IMR-90 (cell line): ENCODE measurements around the gene TUBB6. TPM values are rescaled to one million over a fixed set of nuclear protein-coding genes. Genes with fewer than 3 reads are reported as not detected.

Experiments used
- ATAC-seq: fragments of 200-7000 bp; cut with Tn5 transposase; 2 replicates; pipeline ENCODE4 v1.9.1; 2020; ENCODE audit warnings: low read depth, mild to moderate bottlenecking, moderate library complexity
- BruUV-seq: library from RNA; stranded (reverse); fragments of 400-500 nt; replicated peaks from 2 replicates; lab custom pipeline; 2021; lab: Mats Ljungman, UMichigan
- CTCF ChIA-PET: fragments of 300-600 bp; formaldehyde crosslinking; extraction: SDS; loops from one replicate; lab custom pipeline; 2021; ENCODE audit warnings: antibody characterized with exemption; lab: Yijun Ruan, JAX
- POLR2A ChIA-PET: fragments of 300-600 bp; sonication (Branson Sonifier 250); formaldehyde crosslinking; loops from one replicate; lab custom pipeline; 2022; ENCODE audit warnings: antibody characterized with exemption; ENCODE audit not compliant: unreplicated experiment; lab: Charles Lee
- DNase-seq: peaks from one replicate; pipeline ENCODE4 v3.0.0; 2013
- H2AFZ ChIP-seq: replicated peaks from 2 replicates; pipeline ENCODE3; 2013; ENCODE audit warnings: low read length, mild to moderate bottlenecking; ENCODE audit not compliant: poor library complexity
- H2AK5ac ChIP-seq: 2 replicates; pipeline ENCODE4 v1.6.1; 2013; ENCODE audit warnings: low read depth, low read length, inconsistent platforms
- H2AK9ac ChIP-seq: replicated peaks from 2 replicates; pipeline ENCODE3; 2013; ENCODE audit warnings: mild to moderate bottlenecking, low read depth, low read length, moderate library complexity; ENCODE audit not compliant: poor library complexity
- H2BK120ac ChIP-seq: 2 replicates; pipeline ENCODE4 v1.6.1; 2013; ENCODE audit warnings: low read depth, low read length, inconsistent platforms
- H2BK15ac ChIP-seq: 3 replicates; pipeline ENCODE4 v1.6.1; 2013; ENCODE audit warnings: low read depth, low read length, inconsistent platforms
- H2BK20ac ChIP-seq: 2 replicates; pipeline ENCODE4 v1.6.1; 2013; ENCODE audit warnings: low read depth, mild to moderate bottlenecking, inconsistent platforms, low read length, moderate library complexity
- H2BK5ac ChIP-seq: 2 replicates; pipeline ENCODE4 v1.6.1; 2013; ENCODE audit warnings: mild to moderate bottlenecking, low read depth, low read length, inconsistent platforms; ENCODE audit not compliant: poor library complexity, severe bottlenecking
- H3K14ac ChIP-seq: replicated peaks from 2 replicates; pipeline ENCODE4 v1.6.1; 2013; ENCODE audit warnings: low read depth, low read length, inconsistent platforms
- H3K18ac ChIP-seq: 2 replicates; pipeline ENCODE4 v1.6.1; 2013; ENCODE audit warnings: low read depth, low read length, control low read depth
- H3K23ac ChIP-seq: 2 replicates; pipeline ENCODE4 v1.6.1; 2013; ENCODE audit warnings: low read depth, low read length, inconsistent platforms
- H3K27ac ChIP-seq: 2 replicates; pipeline ENCODE4 v1.5.1; 2013; ENCODE audit warnings: mild to moderate bottlenecking, control low read depth, low read length; ENCODE audit not compliant: insufficient read depth
- H3K27me3 ChIP-seq: 2 replicates; pipeline ENCODE4 v1.6.1; 2013; ENCODE audit warnings: low read length; ENCODE audit not compliant: control insufficient read depth, insufficient read depth
- H3K36me3 ChIP-seq: 2 replicates; pipeline ENCODE4 v1.6.1; 2013; ENCODE audit warnings: low read length, mixed read lengths; ENCODE audit not compliant: control insufficient read depth, insufficient read depth
- H3K4ac ChIP-seq: 2 replicates; pipeline ENCODE4 v1.6.1; 2013; ENCODE audit warnings: low read depth, low read length, inconsistent platforms
- H3K4me1 ChIP-seq: 2 replicates; pipeline ENCODE4 v1.6.1; 2013; ENCODE audit warnings: low read length, mixed read lengths; ENCODE audit not compliant: control insufficient read depth, insufficient read depth
- H3K4me2 ChIP-seq: 2 replicates; pipeline ENCODE4 v1.6.1; 2013; ENCODE audit warnings: low read depth, mild to moderate bottlenecking, control low read depth, low read length, moderate library complexity
- H3K4me3 ChIP-seq: 2 replicates; pipeline ENCODE4 v1.5.1; 2013; ENCODE audit warnings: low read depth, mild to moderate bottlenecking, control low read depth, low read length, moderate library complexity; ENCODE audit not compliant: insufficient read depth
- H3K56ac ChIP-seq: 2 replicates; pipeline ENCODE4 v1.6.1; 2013; ENCODE audit warnings: low read length, inconsistent platforms; ENCODE audit not compliant: insufficient read depth; ENCODE audit errors: extremely low read depth
- H3K79me1 ChIP-seq, 2 experiments: 2 replicates each; pipeline ENCODE4 v1.6.1; 2013; ENCODE audit warnings: low read length in 2 of 2, inconsistent platforms in 1 of 2, low read depth in 1 of 2
- H3K9ac ChIP-seq: 2 replicates; pipeline ENCODE4 v1.6.1; 2013; ENCODE audit warnings: low read depth, low read length, control low read depth
- H3K9me1 ChIP-seq: 2 replicates; pipeline ENCODE4 v1.6.1; 2013; ENCODE audit warnings: low read length, inconsistent platforms; ENCODE audit not compliant: insufficient read depth
- H3K9me3 ChIP-seq: 2 replicates; pipeline ENCODE4 v1.6.1; 2013; ENCODE audit warnings: low read length; ENCODE audit not compliant: control insufficient read depth, insufficient read depth
- H4K20me1 ChIP-seq: 2 replicates; pipeline ENCODE4 v1.6.1; 2013; ENCODE audit warnings: low read length, inconsistent platforms; ENCODE audit not compliant: insufficient read depth
- H4K5ac ChIP-seq: 2 replicates; pipeline ENCODE4 v1.6.1; 2013; ENCODE audit warnings: mild to moderate bottlenecking, low read depth, low read length, control low read depth
- H4K8ac ChIP-seq, 2 experiments: 2 replicates each; pipeline ENCODE4 v1.6.1; 2013; ENCODE audit warnings: low read depth in 2 of 2, low read length in 2 of 2, control low read depth in 1 of 2, inconsistent platforms in 1 of 2
- H4K91ac ChIP-seq: 2 replicates; pipeline ENCODE4 v1.6.1; 2013; ENCODE audit warnings: low read depth, low read length, inconsistent platforms; ENCODE audit not compliant: insufficient read depth
- BHLHE40 ChIP-seq: fragments of 150-350 bp; IDR thresholded peaks from 2 replicates; pipeline ENCODE4 v1.6.1; 2016; ENCODE audit warnings: mild to moderate bottlenecking, low read depth, low read length
- ELK1 ChIP-seq: fragments of 150-350 bp; IDR thresholded peaks from 2 replicates; pipeline ENCODE4 v1.6.1; 2016; ENCODE audit warnings: low read depth, mild to moderate bottlenecking, low read length, moderate library complexity, borderline replicate concordance
- FOS ChIP-seq: fragments of 150-350 bp; IDR thresholded peaks from 2 replicates; pipeline ENCODE4 v1.6.1; 2016; ENCODE audit warnings: low read depth, low read length
- MAZ ChIP-seq: IDR thresholded peaks from 2 replicates; pipeline ENCODE4 v1.6.1; 2012; ENCODE audit warnings: low read depth, mild to moderate bottlenecking, low read length, improper control_type of control experiment, moderate library complexity, borderline replicate concordance
- MXI1 ChIP-seq: IDR thresholded peaks from 2 replicates; pipeline ENCODE4 v1.6.1; 2012; ENCODE audit warnings: low read depth, mild to moderate bottlenecking, low read length, moderate library complexity, borderline replicate concordance
- POLR2A ChIP-seq: IDR thresholded peaks from 2 replicates; pipeline ENCODE4 v1.6.1; 2012; ENCODE audit warnings: mild to moderate bottlenecking, low read depth, low read length
- WGBS, 2 experiments: methylation state at CpG; one replicate each; pipeline versions ENCODE4 v1.1.5 to v1.1.7; 2013; ENCODE audit warnings: missing lambda C conversion rate in 2 of 2; ENCODE audit not compliant: insufficient read length in 1 of 2; ENCODE audit errors: extremely low coverage in 2 of 2; 5-methylcytosine and 5-hydroxymethylcytosine counted together
- dilution Hi-C: fragments of 300-500 bp; cut with HindIII; formaldehyde crosslinking; loops from one replicate; pipeline ENCODE4 v1.14.3; 2018; ENCODE audit warnings: low sequenced_read_pairs; ENCODE audit not compliant: unreplicated experiment
- in situ Hi-C: fragments of 300-500 bp; cut with MboI; formaldehyde crosslinking; loops from 3 replicates; pipeline ENCODE4 v1.14.3; 2019; ENCODE audit warnings: low sequenced_read_pairs, inconsistent platforms, mixed read lengths
- intact Hi-C: fragments of 100-400 bp; cut with micrococcal nuclease; formaldehyde crosslinking; loops from 2 replicates; pipeline ENCODE4 v1.10.0; 2022
- polyA plus RNA-seq, 3 experiments: library from polyadenylated mRNA; depleted of rRNA; stranded (reverse); fragments of >200 nt; gene quantifications; 2 replicates each; pipeline ENCODE4 v1.2.3, GENCODE V29; 2012; ENCODE audit warnings: low replicate concordance in 1 of 3
- total RNA-seq: library from RNA; depleted of rRNA; stranded (reverse); fragments of >200 nt; gene quantifications from 2 replicates; pipeline ENCODE4 v1.2.3, GENCODE V29; 2012
- TF ChIP-seq, protein P1 (sequence below): conservative IDR thresholded peaks from 2 replicates; pipeline ENCODE4 v1.5.1; 2012; ENCODE audit warnings: mild to moderate bottlenecking, low read depth, low read length, improper control_type of control experiment

Gene TUBB6
- total and polyA plus RNA-seq, 2 of the 4 experiments (the other 2 are of a cell fraction) = 927 to 1,040 TPM

GRCh38 chr18:12282442-12283039 lies 25.5 kb upstream of the TUBB6 start:
- H2AFZ ChIP-seq = peak overlapping the region; percentile 85
- peak overlapping the region; percentile 97 for H2BK15ac ChIP-seq
- ATAC-seq (peak; percentile 34), DNase-seq (peak; percentile 93)
- peak overlapping the region; percentile 47; the same call in 1 of the 2 replicates for H3K9ac ChIP-seq
- peak overlapping the region; percentile 97 for H2AK5ac ChIP-seq
- peak overlapping the region; percentile 95 for H3K4ac ChIP-seq
- peaks cover 24% of the 10 kb centered on the region; the same call in 1 of the 2 replicates for H3K9me1 ChIP-seq
- 55% methylated on average over 6 of the region's 9 CpGs; no CpG with 5 or more reads in 1 of the 2 experiments for WGBS, 2 experiments
- H3K56ac ChIP-seq = peak overlapping the region; percentile 56; the same call in 1 of the 2 replicates
- H2AK9ac ChIP-seq = peak overlapping the region; percentile 94
- peak overlapping the region; percentile 96 for H2BK20ac ChIP-seq
- in situ Hi-C loops = loop anchor here (10.0 kb wide), 1 partner anchor 428 kb away; the partner anchor contains the start of gene CHMP1B
- no peaks in the 10 kb centered on the region for H3K36me3 ChIP-seq
- H2BK5ac ChIP-seq = peak overlapping the region; percentile 90
- H3K18ac ChIP-seq = peak overlapping the region; percentile 88
- peak overlapping the region; percentile 75 for H3K27ac ChIP-seq
- ChIA-PET CTCF (interaction anchor here (1.1 to 1.8 kb wide), 2 partner anchors 11 to 110 kb away, joined by 7 to 8 read pairs; no protein-coding TSS in a partner anchor), POLR2A (interaction anchor here (1.3 kb wide), 1 partner anchor 25 kb away, joined by 3 read pairs; the partner anchor contains the start of gene TUBB6)
- H4K5ac ChIP-seq = peak overlapping the region; percentile 71
- peak; percentile 12; the same call in 1 of the 2 replicates for TF ChIP-seq FOS
- 0 out of 2 replicates have a peak, but pooled peaks have one; percentile 2 for TF ChIP-seq BHLHE40
- no peak for TF ChIP-seq ELK1
- peak; percentile 22; the same call in 1 of the 2 replicates for TF ChIP-seq MAZ
- TF ChIP-seq POLR2A = peak; percentile 58
- TF ChIP-seq, protein P1, sequence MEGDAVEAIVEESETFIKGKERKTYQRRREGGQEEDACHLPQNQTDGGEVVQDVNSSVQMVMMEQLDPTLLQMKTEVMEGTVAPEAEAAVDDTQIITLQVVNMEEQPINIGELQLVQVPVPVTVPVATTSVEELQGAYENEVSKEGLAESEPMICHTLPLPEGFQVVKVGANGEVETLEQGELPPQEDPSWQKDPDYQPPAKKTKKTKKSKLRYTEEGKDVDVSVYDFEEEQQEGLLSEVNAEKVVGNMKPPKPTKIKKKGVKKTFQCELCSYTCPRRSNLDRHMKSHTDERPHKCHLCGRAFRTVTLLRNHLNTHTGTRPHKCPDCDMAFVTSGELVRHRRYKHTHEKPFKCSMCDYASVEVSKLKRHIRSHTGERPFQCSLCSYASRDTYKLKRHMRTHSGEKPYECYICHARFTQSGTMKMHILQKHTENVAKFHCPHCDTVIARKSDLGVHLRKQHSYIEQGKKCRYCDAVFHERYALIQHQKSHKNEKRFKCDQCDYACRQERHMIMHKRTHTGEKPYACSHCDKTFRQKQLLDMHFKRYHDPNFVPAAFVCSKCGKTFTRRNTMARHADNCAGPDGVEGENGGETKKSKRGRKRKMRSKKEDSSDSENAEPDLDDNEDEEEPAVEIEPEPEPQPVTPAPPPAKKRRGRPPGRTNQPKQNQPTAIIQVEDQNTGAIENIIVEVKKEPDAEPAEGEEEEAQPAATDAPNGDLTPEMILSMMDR = no peak
- TF ChIP-seq MXI1 = 0 out of 2 replicates have a peak, but pooled peaks have one; percentile 9
- no peak overlapping the region for H3K4me3 ChIP-seq
- no peaks in the 10 kb centered on the region; the same call in 1 of the 2 replicates for H4K20me1 ChIP-seq
- peaks cover 36% of the 10 kb centered on the region for H3K4me1 ChIP-seq
- peak overlapping the region; percentile 48; the same call in 1 of the 2 replicates for H3K4me2 ChIP-seq
- peaks cover 12 to 47% of the 10 kb centered on the region in 2 experiments for H3K79me1 ChIP-seq
- BruUV-seq = no TSS peak
- H3K14ac ChIP-seq = peak overlapping the region; percentile 92
- intact Hi-C loops = no loop called here
- H2BK120ac ChIP-seq = peak overlapping the region; percentile 95
- peak overlapping the region; percentile 90 for H3K23ac ChIP-seq
- dilution Hi-C loops = no loop called here
- peak overlapping the region; percentile 68 to 95 for H4K8ac ChIP-seq
- H3K9me3 ChIP-seq = no peaks in the 10 kb centered on the region
- H4K91ac ChIP-seq = peak overlapping the region; percentile 94
- no peaks in the 10 kb centered on the region for H3K27me3 ChIP-seq
